Vagina (tissue), 2 donors: ENCODE data around the gene NAT9. TPM values are rescaled to one million over a fixed set of nuclear protein-coding genes. Genes with fewer than 3 reads are reported as not detected.

ENCODE experiments used
- DNase-seq, 2 donors: peaks; one replicate each; pipeline ENCODE4 v3.0.0-alpha.2; 2017; ENCODE audit errors: extremely low spot score in 2 of 2
- H3K27ac ChIP-seq: fragments of 200-600 bp; sonication (generic); one replicate; pipeline ENCODE4 v1.5.1; 2019
- H3K27me3 ChIP-seq: fragments of 200-600 bp; sonication (generic); one replicate; pipeline ENCODE4 v1.5.1; 2019
- H3K36me3 ChIP-seq, 2 donors: fragments of 200-600 bp; sonication (generic); one replicate each; pipeline ENCODE4 v1.5.1; 2017 to 2019
- H3K4me1 ChIP-seq: fragments of 200-600 bp; sonication (generic); one replicate; pipeline ENCODE4 v1.5.1; 2019
- H3K4me3 ChIP-seq, 2 donors: fragments of 200-600 bp; sonication (generic); 1 replicate in 1 of 2; 2 replicates in 1 of 2; pipeline ENCODE4 v1.5.1; 2016 to 2019
- H3K9me3 ChIP-seq: fragments of 200-600 bp; sonication (generic); one replicate; pipeline ENCODE4 v1.5.1; 2019
- POLR2A ChIP-seq, 2 donors: fragments of 450-650 bp; IDR thresholded peaks; one replicate each; pipeline ENCODE4 v1.6.1; 2017; ENCODE audit warnings: antibody characterized with exemption in 2 of 2, mild to moderate bottlenecking in 2 of 2, moderate library complexity in 2 of 2
- POLR2AphosphoS5 ChIP-seq, 2 donors: sonication (generic); formaldehyde crosslinking; IDR thresholded peaks; one replicate each; pipeline ENCODE4 v1.9.0; 2017; ENCODE audit warnings: antibody characterized with exemption in 2 of 2, mild to moderate bottlenecking in 2 of 2, low read depth in 1 of 2; ENCODE audit not compliant: insufficient read depth in 1 of 2
- intact Hi-C: fragments of 100-400 bp; cut with DNase I; formaldehyde crosslinking; loops from one replicate; pipeline ENCODE4 v1.15.1; 2023
- total RNA-seq: library from RNA; depleted of rRNA; stranded (reverse); fragments of >200 nt; gene quantifications from one replicate; pipeline ENCODE4 v1.2.3, GENCODE V29; 2016
- TF ChIP-seq, protein P1 (sequence below), 3 experiments: fragments of 450-650 bp in 2 of 3; fragments of 200-600 bp in 1 of 3; sonication (generic) in 1 of 3; IDR thresholded peaks; one replicate each; pipeline ENCODE4 v1.5.1; 2017 to 2019; ENCODE audit warnings: antibody characterized with exemption in 3 of 3, mild to moderate bottlenecking in 2 of 3, moderate library complexity in 2 of 3

The NAT9 gene
- total RNA-seq, 1 donor from 2014 or later = 28.5 TPM

DNA sequence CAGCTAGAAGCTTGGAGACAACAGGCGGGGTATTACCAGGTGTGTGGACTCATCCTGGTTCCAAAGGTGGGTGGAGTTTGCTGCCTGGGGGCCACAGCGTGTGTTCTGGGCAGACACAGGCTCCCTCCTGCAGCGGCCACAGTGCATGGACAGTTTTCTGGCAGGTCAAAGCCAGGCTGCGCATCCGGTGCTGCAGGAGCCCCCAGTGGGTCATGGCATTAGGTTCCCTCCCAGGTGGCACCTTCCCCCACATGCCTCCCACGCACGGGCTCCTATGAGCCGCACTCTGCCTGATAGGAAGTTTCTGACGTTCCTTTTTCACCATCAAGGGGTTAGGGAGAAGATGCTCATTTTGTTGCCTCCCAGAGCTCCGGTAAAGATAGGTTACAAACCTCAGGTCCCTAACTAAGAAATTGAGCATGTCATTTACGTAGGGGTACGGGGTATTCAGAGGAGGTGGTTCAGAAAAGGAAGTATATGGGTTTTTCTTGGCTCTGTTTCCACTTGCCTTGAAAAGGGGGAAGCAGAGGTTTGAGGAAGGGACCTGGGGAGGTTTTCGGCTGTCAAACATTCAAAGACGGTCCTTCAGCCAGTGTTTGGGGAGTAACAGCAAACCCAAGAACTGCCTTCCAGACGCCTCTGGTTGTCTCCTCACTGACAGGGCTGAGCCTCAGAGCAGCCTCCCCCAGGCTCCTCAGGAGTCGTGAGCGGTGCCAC lies 32.7 kb upstream of the NAT9 start:
- Histone ChIP-seq H3K9me3 (no peaks in the 10 kb centered on the region), H3K4me3 (no peak overlapping the region), H3K27me3 (no peaks in the 10 kb centered on the region), H3K4me1 (no peaks in the 10 kb centered on the region), H3K27ac (no peak overlapping the region), H3K36me3 (no peaks in the 10 kb centered on the region)
- DNase-seq = no peak
- TF ChIP-seq POLR2A (IDR thresholded peaks at IDR 0.05) (no peak), POLR2AphosphoS5 (IDR thresholded peaks at IDR 0.05; ENCODE audit: insufficient read depth in 1 of 2, low read depth in 1 of 2) (no peak)
- TF ChIP-seq, protein P1, sequence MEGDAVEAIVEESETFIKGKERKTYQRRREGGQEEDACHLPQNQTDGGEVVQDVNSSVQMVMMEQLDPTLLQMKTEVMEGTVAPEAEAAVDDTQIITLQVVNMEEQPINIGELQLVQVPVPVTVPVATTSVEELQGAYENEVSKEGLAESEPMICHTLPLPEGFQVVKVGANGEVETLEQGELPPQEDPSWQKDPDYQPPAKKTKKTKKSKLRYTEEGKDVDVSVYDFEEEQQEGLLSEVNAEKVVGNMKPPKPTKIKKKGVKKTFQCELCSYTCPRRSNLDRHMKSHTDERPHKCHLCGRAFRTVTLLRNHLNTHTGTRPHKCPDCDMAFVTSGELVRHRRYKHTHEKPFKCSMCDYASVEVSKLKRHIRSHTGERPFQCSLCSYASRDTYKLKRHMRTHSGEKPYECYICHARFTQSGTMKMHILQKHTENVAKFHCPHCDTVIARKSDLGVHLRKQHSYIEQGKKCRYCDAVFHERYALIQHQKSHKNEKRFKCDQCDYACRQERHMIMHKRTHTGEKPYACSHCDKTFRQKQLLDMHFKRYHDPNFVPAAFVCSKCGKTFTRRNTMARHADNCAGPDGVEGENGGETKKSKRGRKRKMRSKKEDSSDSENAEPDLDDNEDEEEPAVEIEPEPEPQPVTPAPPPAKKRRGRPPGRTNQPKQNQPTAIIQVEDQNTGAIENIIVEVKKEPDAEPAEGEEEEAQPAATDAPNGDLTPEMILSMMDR (IDR thresholded peaks at IDR 0.05) = no peak
- intact Hi-C loops = no loop called here

DNA sequence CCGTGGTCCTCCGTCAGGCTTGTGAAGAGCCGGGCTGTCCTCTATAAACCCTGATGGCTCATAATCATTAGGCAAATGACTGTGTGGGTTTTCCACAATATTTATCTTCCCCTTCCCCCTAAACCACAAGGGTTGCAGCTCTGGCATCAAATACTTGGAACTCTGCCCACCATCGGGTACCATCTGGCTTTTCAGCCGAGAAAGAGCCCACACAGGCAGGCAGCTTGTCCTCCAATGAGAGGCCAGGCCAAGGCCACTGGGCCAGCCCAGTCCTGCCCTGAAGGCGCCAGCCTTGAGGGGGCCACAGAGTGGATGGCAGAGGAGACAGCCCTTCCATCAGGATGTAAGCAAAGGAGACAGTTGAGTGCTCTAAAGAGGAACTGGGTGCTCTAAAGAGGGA lies 31.8 kb upstream of the NAT9 start:
- no peaks in the 10 kb centered on the region for H3K36me3 ChIP-seq
- DNase-seq = no peak
- TF ChIP-seq POLR2A (IDR thresholded peaks at IDR 0.05) (no peak), POLR2AphosphoS5 (IDR thresholded peaks at IDR 0.05; ENCODE audit: insufficient read depth in 1 of 2, low read depth in 1 of 2) (no peak)
- TF ChIP-seq, protein P1 (IDR thresholded peaks at IDR 0.05) = no peak
- intact Hi-C loops = no loop called here
- no peaks in the 10 kb centered on the region for H3K9me3 ChIP-seq
- no peak overlapping the region for H3K27ac ChIP-seq
- no peaks in the 10 kb centered on the region for H3K27me3 ChIP-seq
- no peak overlapping the region for H3K4me3 ChIP-seq
- H3K4me1 ChIP-seq = no peaks in the 10 kb centered on the region

DNA sequence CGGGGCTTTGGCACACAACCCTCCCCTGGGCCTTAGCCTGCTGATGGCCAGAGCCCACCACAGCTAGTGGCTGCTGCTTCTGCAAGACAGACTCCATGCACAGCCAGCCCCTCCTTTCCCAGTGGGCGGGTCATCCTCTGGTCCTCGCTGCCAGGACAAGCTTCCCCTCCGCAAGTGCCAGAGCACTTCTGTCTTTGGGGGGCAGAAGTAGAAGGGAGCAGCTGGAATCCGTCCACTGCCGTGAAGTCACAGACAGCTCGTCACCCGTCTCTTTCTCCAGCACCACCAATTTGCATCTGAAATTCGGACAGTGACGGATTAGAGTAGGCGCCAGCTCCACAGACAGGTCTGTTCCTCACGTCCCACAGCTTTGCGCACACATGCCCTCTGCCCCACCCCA lies 31.3 kb upstream of the NAT9 start:
- Histone ChIP-seq H3K36me3 (no peaks in the 10 kb centered on the region), H3K27me3 (no peaks in the 10 kb centered on the region), H3K27ac (no peak overlapping the region), H3K4me1 (no peaks in the 10 kb centered on the region), H3K9me3 (no peaks in the 10 kb centered on the region), H3K4me3 (no peak overlapping the region)
- intact Hi-C loops = no loop called here
- DNase-seq = no peak
- TF ChIP-seq, protein P1 (IDR thresholded peaks at IDR 0.05) = no peak
- TF ChIP-seq POLR2AphosphoS5 (IDR thresholded peaks at IDR 0.05; ENCODE audit: insufficient read depth in 1 of 2, low read depth in 1 of 2) (no peak), POLR2A (IDR thresholded peaks at IDR 0.05) (no peak)

DNA sequence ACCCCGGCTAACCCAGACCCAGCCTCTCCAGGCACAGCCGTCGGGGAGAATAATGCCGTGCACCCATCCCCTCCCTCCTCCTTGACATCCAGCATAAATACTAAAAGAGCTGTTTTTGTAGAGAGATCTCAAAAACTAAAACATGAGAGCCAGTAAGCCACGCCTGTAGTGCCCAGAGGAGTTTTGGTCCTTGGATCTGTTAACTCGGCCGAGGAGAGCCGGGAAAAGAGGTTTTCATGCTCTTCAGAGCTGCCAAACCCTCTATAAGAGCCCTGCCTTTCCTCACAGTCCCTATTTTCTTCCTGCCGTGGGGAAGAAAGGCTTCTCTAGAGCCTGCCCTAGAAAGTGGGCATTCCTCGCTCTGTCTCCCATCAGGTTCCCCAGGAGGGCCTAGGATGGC lies 30.2 kb upstream of the NAT9 start:
- H3K27ac ChIP-seq = no peak overlapping the region
- peaks cover 0 to 5% of the 10 kb centered on the region in 2 donors for H3K36me3 ChIP-seq
- no peak overlapping the region for H3K4me3 ChIP-seq
- no peak for TF ChIP-seq POLR2AphosphoS5 (IDR thresholded peaks at IDR 0.05; ENCODE audit: insufficient read depth in 1 of 2, low read depth in 1 of 2)
- TF ChIP-seq, protein P1 (IDR thresholded peaks at IDR 0.05) = no peak
- no peak for TF ChIP-seq POLR2A (IDR thresholded peaks at IDR 0.05)
- H3K9me3 ChIP-seq = no peaks in the 10 kb centered on the region
- intact Hi-C loops = no loop called here
- H3K4me1 ChIP-seq = no peaks in the 10 kb centered on the region
- DNase-seq = no peak
- H3K27me3 ChIP-seq = no peaks in the 10 kb centered on the region

DNA sequence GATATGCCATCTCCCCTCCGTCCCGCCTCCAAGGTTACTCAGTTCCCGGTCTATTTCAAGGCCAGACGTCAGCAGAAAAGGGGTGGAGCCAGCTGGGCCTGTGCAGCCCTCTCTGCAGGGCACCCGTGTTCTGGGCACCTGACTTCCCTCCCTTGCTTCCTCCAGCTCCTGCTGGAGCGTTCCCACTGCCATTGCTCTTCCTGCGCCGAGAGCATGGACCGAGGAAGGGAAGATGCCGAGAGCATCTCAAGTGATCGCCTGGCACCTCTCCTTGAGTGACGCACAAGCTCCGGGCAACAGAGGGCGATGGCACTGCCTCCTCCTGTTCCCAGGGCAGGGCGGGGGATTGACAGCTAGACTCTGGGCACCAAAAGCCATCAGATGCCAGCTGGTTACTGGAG lies 29.4 kb upstream of the NAT9 start:
- H3K36me3 ChIP-seq = peaks cover 0 to 5% of the 10 kb centered on the region in 2 donors

More for the DNA sequence above, 29.4 kb upstream of the NAT9 start:
- Histone ChIP-seq H3K4me3 (no peak overlapping the region), H3K27ac (no peak overlapping the region), H3K4me1 (no peaks in the 10 kb centered on the region), H3K9me3 (no peaks in the 10 kb centered on the region), H3K27me3 (no peaks in the 10 kb centered on the region)
- no peak for DNase-seq
- TF ChIP-seq POLR2A (IDR thresholded peaks at IDR 0.05) (no peak), POLR2AphosphoS5 (IDR thresholded peaks at IDR 0.05; ENCODE audit: insufficient read depth in 1 of 2, low read depth in 1 of 2) (no peak)
- TF ChIP-seq, protein P1 (IDR thresholded peaks at IDR 0.05) = no peak
- intact Hi-C loops = no loop called here
